KOPT-K1 (cell line): Measurements from ENCODE around the gene MAPK1.
A peak's percentile ranks its signal among the peaks of the same experiment; 100 is the strongest.
"Not testable (repeated sequence)": the region's sequence is repeated elsewhere in the genome, so short reads cannot be mapped to it uniquely, and the experiment has no call there.

ENCODE experiments used
- H3K27ac ChIP-seq: fragments of 200-600 bp; sonication (generic); 2 replicates; pipeline ENCODE4 v1.5.1; 2016; ENCODE audit warnings: antibody characterized with exemption, mild to moderate bottlenecking, low read depth, low read length; ENCODE audit not compliant: poor library complexity, severe bottlenecking
- H3K36me3 ChIP-seq: fragments of 200-600 bp; sonication (generic); 2 replicates; pipeline ENCODE4 v1.5.1; 2017; ENCODE audit warnings: antibody characterized with exemption, mild to moderate bottlenecking, low read length, moderate library complexity; ENCODE audit not compliant: insufficient read depth
- H3K9me3 ChIP-seq: fragments of 200-600 bp; sonication (generic); 2 replicates; pipeline ENCODE4 v1.5.1; 2017; ENCODE audit warnings: antibody characterized with exemption, low read length, mild to moderate bottlenecking; ENCODE audit not compliant: insufficient read depth, poor library complexity, severe bottlenecking

MAPK1 gene

GRCh38 chr22:21896275-21896674 lies 28.8 kb upstream of the MAPK1 start:
- not testable (repeated sequence) for H3K36me3 ChIP-seq, H3K27ac ChIP-seq, H3K9me3 ChIP-seq

GRCh38 chr22:21894799-21895198 lies 27.4 kb upstream of the MAPK1 start:
- no peaks in the 10 kb centered on the region for H3K9me3 ChIP-seq
- H3K36me3 ChIP-seq, result no peaks in the 10 kb centered on the region
- H3K27ac ChIP-seq, result no peak overlapping the region

- Histone ChIP-seq H3K9me3 (no peaks in the 10 kb centered on the region), H3K36me3 (no peaks in the 10 kb centered on the region), H3K27ac (no peak overlapping the region)
Measured at GRCh38 chr22:21889251-21889990, 22.0 kb upstream of the MAPK1 start.

DNA sequence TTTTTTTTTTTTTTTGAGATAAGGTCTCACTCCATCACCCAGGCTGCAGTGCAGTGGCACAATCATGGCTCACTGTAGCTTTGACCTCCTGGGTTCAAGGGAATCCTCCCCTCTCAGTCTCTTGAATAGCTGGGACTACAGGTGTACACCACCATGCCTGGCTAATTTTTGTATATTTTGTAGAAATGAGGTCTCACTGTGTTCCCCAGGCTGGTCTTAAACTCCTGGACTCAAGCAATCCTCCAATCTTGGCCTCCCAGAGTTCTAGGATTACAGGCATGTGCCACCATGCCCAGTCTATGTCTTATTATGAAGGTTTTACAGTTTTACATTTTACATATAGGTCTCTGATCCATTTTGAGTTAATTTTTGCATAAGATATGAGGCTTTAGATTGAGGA lies 20.4 kb upstream of the MAPK1 start:
- H3K9me3 ChIP-seq, result no peaks in the 10 kb centered on the region
- no peaks in the 10 kb centered on the region for H3K36me3 ChIP-seq
- no peak overlapping the region for H3K27ac ChIP-seq

- not testable (repeated sequence) for H3K9me3 ChIP-seq, H3K36me3 ChIP-seq, H3K27ac ChIP-seq
Measured at GRCh38 chr22:21883930-21884329, 16.5 kb upstream of the MAPK1 start.

DNA sequence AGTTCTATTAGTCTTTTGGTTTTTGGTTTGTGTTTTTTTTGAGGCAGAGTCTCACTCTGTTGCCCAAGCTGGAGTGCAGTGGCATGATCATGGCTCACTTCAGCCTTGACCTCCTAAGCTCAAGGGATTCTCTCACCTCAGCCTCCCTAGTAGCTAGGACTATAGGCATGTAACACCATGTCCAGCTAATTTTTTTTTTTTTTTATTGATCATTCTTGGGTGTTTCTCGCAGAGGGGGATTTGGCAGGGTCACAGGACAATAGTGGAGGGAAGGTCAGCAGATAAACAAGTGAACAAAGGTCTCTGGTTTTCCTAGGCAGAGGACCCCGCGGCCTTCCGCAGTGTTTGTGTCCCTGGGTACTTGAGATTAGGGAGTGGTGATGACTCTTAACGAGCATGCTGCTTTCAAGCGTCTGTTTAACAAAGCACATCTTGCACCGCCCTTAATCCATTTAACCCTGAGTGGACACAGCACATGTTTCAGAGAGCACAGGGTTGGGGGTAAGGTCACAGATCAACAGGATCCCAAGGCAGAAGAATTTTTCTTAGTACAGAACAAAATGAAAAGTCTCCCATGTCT lies 15.4 kb upstream of the MAPK1 start:
- not testable (repeated sequence) for H3K9me3 ChIP-seq, H3K27ac ChIP-seq, H3K36me3 ChIP-seq

GRCh38 chr22:21881841-21882753 lies 14.7 kb upstream of the MAPK1 start:
- H3K36me3 ChIP-seq, result no peaks in the 10 kb centered on the region
- H3K27ac ChIP-seq, result no peak overlapping the region
- H3K9me3 ChIP-seq, result no peaks in the 10 kb centered on the region

DNA sequence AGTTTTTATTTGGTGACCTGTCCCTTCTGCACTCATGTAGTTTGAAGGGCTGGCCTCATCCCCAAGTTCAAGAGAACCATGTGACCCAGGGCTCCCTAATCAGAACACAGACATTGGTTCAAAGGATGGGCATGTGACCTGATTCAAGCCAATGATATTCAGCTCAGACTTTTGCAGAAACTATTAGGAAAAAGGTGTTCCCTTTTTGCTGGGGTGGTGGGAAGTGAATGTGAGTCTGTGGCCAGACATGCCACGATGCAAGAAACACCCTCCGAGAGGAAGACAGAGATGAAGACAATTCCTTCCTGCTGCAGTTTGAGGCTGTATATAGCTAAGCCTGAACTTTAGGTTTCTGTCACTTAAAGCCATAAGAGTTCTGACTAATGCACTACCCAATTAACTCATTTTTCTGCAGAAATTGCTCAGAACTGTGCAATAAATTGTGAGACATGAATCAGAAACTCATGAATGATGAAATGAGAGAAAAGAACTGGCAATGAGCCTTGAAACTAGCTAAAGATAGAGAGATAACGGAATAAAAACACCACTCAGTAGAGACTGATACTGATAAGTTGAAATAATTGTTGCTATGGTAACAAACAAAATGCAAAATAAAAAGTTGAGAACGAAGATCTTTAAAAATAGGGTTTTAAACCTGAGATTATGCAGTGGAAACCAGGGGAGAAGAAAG lies 9.2 kb upstream of the MAPK1 start:
- H3K36me3 ChIP-seq, result no peaks in the 10 kb centered on the region
- H3K27ac ChIP-seq, result no peak overlapping the region
- no peaks in the 10 kb centered on the region for H3K9me3 ChIP-seq

DNA sequence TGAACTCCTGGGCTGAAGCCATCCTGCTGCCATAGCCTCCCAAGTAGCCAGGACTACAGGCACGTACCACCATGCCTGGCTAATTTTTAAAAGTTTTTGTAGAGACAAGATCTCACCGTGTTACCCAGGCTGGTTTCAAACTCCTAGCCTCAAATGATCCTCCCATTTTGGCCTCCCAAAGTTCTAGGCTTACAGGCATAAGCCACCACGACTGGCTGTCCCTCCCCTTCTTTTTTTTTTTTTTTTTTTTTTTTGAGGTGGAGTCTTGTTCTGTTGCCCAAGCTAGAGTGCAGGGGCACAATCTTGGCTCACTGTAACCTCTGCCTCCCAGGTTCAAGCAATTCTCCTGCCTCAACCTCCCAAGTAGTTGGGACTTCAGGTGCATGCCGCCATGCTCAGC lies 7.5 kb upstream of the MAPK1 start:
- not testable (repeated sequence) for H3K36me3 ChIP-seq, H3K27ac ChIP-seq, H3K9me3 ChIP-seq

GRCh38 chr22:21873619-21874018 lies 6.2 kb upstream of the MAPK1 start:
- Histone ChIP-seq H3K36me3 (no peaks in the 10 kb centered on the region), H3K27ac (no peak overlapping the region), H3K9me3 (no peaks in the 10 kb centered on the region)

- not testable (repeated sequence) for H3K9me3 ChIP-seq, H3K36me3 ChIP-seq, H3K27ac ChIP-seq
Measured at GRCh38 chr22:21872741-21873140, 5.3 kb upstream of the MAPK1 start.

DNA sequence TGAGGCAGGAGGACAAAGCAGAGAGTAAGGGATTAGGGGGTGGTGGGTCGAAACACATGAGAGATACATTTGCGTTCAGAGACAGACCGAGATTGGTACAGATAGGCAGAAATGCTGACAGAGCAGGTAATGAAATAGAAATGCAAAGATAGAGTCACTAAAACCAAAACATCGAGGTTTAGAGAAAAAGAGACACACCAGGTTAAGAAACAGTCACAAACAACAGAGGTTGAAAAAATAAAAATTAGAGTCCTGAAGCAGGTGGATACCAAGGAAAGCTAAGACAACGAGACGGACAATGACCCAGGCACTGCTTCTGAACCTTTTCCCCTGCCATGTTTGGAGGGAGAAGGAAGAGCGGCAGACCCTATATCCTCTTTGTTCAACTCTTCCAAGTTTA lies 1.2 kb upstream of the MAPK1 start:
- no peaks in the 10 kb centered on the region for H3K9me3 ChIP-seq
- peaks cover 4% of the 10 kb centered on the region; the same call in 1 of the 2 replicates for H3K36me3 ChIP-seq
- H3K27ac ChIP-seq, result no peak overlapping the region

GRCh38 chr22:21866833-21867527 lies 465 bp downstream of the MAPK1 start:
- H3K36me3 ChIP-seq, result peaks cover 7% of the 10 kb centered on the region; the same call in 1 of the 2 replicates
- H3K9me3 ChIP-seq, result no peaks in the 10 kb centered on the region
- H3K27ac ChIP-seq, result peak overlapping the region; percentile 75

GRCh38 chr22:21865041-21865440 lies 2.4 kb downstream of the MAPK1 start:
- H3K27ac ChIP-seq, result no peak overlapping the region
- peaks cover 7% of the 10 kb centered on the region; the same call in 1 of the 2 replicates for H3K36me3 ChIP-seq
- no peaks in the 10 kb centered on the region for H3K9me3 ChIP-seq
